Bronchial smooth muscle cell (primary cell): ENCODE results near the gene PRAMEF25. TPM values are rescaled to one million over a fixed set of nuclear protein-coding genes. Genes with fewer than 3 reads are reported as not detected.

Experiments
- total RNA-seq: library from RNA; depleted of rRNA; stranded (reverse); fragments of >200 nt; gene quantifications from 2 replicates; pipeline ENCODE4 v1.2.1, GENCODE V29; 2014

PRAMEF25 gene
- total RNA-seq: not detected in 2 replicates

GRCh38 chr1:13070474-13070873 is at the start of gene PRAMEF25:
PRAMEF25 (plus strand) TSS chr1:13070774; CDS start chr1:13073694, 2,920 bp downstream.

DNA sequence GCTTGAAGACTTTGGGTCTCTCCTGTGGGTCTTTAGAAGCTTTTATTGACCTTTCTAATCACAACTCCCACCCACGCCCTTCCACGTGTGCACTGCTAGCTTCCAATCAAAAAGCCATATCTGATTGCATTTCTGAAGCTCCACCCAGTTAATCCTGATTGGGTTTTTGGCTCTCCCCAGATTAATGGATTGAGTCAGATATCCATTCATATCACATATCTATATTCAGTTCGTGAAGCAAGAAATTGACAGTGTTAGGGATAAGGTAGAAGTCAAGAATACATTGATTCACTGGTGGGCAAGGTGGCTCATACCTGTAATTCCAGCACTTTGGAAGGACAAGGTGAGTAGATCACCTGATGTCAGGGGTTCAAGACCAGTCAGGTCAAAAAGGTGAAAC is 14.1 kb upstream of the PRAMEF25 start, which contains the start of gene PRAMEF27:
Gene PRAMEF27, minus strand, starts transcription at position 101 of the 400 bp plus-strand sequence. CDS start 2,916 bp downstream, outside the sequence.

GRCh38 chr1:13116754-13117153 is 46.2 kb downstream of the PRAMEF25 start, which contains the start of gene HNRNPCL2:
HNRNPCL2 (minus strand) TSS chr1:13116854; CDS start chr1:13116400, 454 bp downstream.

Other genes starting within 250 kb of the PRAMEF25 start
- not detected in 2 replicates for gene PRAMEF11, start 239.4 kb upstream of the PRAMEF25 start, total RNA-seq
- not detected in 2 replicates for gene HNRNPCL1, start 222.1 kb upstream of the PRAMEF25 start, total RNA-seq
- not detected in 2 replicates for gene PRAMEF2, start 213.7 kb upstream of the PRAMEF25 start, total RNA-seq
- gene PRAMEF4, start 184.6 kb upstream of the PRAMEF25 start, total RNA-seq: not detected in 2 replicates
- gene PRAMEF10, start 172.5 kb upstream of the PRAMEF25 start, total RNA-seq: under 0.01 TPM in 1 of 2 replicates, not detected in the other
- not detected in 2 replicates for gene PRAMEF7, start 154.2 kb upstream of the PRAMEF25 start, total RNA-seq
- gene PRAMEF6, start 123.2 kb upstream of the PRAMEF25 start, total RNA-seq: not detected in 2 replicates
- gene PRAMEF27, start 14.2 kb upstream of the PRAMEF25 start, total RNA-seq: not detected in 2 replicates
- not detected in 2 replicates for gene HNRNPCL3, start 10.0 kb upstream of the PRAMEF25 start, total RNA-seq
- not detected in 2 replicates for gene HNRNPCL2, start 46.1 kb downstream of the PRAMEF25 start, total RNA-seq
- gene PRAMEF26, start 85.2 kb downstream of the PRAMEF25 start, total RNA-seq: not detected in 2 replicates
- not detected in 2 replicates for gene HNRNPCL4, start 94.9 kb downstream of the PRAMEF25 start, total RNA-seq
- not detected in 2 replicates for gene PRAMEF9, start 101.1 kb downstream of the PRAMEF25 start, total RNA-seq
- gene PRAMEF13, start 130.6 kb downstream of the PRAMEF25 start, total RNA-seq: not detected in 2 replicates
- not detected in 2 replicates for gene PRAMEF18, start 155.4 kb downstream of the PRAMEF25 start, total RNA-seq
- gene PRAMEF5, start 183.4 kb downstream of the PRAMEF25 start, total RNA-seq: not detected in 2 replicates
- gene PRAMEF8, start 214.4 kb downstream of the PRAMEF25 start, total RNA-seq: not detected in 2 replicates
- not detected in 2 replicates for gene PRAMEF33, start 232.8 kb downstream of the PRAMEF25 start, total RNA-seq
- gene PRAMEF15, start 244.8 kb downstream of the PRAMEF25 start, total RNA-seq: not detected in 2 replicates